ENCODE data around the gene MED29. TPM values are rescaled to one million over a fixed set of nuclear protein-coding genes. Genes with fewer than 3 reads are reported as not detected.

The MED29 gene
- total RNA-seq, 2 experiments from 2014 or later, result 28.3 to 31.3 TPM

DNA sequence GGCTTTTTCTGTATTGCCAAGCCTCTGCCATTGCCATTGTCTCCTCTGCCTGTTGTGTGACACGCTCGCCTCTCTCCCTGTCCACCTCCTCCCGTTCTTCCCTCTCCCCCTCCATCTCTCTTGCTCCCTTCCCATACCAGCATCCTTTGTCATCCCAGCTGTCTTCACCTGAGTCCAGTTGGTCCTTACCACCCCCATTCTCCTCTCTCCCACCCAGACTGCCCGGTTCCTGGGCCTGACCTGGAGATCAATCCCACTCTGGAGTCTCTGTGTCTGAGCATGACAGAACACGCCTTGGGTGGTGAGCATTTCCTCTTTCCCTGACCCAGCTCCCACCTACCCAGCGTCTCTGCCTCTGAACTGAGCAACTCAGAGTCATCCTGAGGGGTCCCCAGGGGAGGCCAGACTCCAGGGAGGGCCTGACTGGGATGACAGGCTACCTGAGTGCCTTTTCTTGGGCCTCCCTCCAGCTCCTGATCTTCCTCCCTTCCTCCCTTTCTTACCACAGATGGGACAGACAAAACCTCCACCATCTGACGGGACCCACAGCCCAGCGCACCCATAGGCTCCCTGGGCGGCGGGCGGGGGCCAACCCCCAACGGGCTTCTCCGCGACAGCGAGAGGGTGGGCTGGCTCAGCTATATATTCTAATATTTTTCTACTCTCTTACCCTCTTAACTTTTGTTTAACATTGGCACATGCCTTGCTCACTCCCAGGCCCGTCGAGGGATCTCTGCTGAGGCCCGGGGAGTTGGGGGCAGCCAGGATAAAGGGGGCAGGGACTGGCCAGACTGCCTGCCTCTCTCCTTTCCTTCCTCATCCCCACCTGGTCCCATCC is 8.0 kb upstream of the MED29 start:
- POLR2A ChIA-PET, result no interaction called here
- Histone ChIP-seq H3K9me3 (ENCODE audit: low read length) (no peaks in the 10 kb centered on the region), H3K27ac (ENCODE audit: low read depth, low read length, poor library complexity, severe bottlenecking) (no peak overlapping the region), H4K20me1 (ENCODE audit: insufficient read depth, low read length) (0 out of 2 replicates have a peak, but pooled peaks cover 3% of the 10 kb centered on the region), H3K4me3 (ENCODE audit: low read depth, low read length, poor library complexity, severe bottlenecking) (no peak overlapping the region), H3K4me1 (ENCODE audit: insufficient read depth, low read length, poor library complexity, severe bottlenecking) (no peaks in the 10 kb centered on the region), H3K4me2 (ENCODE audit: low read length) (no peak overlapping the region), H3K9me2 (ENCODE audit: insufficient read depth, low read length) (no peaks in the 10 kb centered on the region), H2AFZ (ENCODE audit: low read length) (no peak overlapping the region), H3K79me2 (ENCODE audit: insufficient read depth, low read depth, low read length) (no peaks in the 10 kb centered on the region), H3K36me3 (ENCODE audit: insufficient read depth, low read length) (peaks cover 88% of the 10 kb centered on the region)
- DNase-seq (ENCODE audit: low spot score), result no peak
- CTCF ChIA-PET (ENCODE audit: unreplicated experiment), result no interaction called here
- no peak for TF ChIP-seq EZH2phosphoT487 (IDR thresholded peaks at IDR 0.05; ENCODE audit: borderline replicate concordance, low read depth, low read length)
- TF ChIP-seq, protein P1, sequence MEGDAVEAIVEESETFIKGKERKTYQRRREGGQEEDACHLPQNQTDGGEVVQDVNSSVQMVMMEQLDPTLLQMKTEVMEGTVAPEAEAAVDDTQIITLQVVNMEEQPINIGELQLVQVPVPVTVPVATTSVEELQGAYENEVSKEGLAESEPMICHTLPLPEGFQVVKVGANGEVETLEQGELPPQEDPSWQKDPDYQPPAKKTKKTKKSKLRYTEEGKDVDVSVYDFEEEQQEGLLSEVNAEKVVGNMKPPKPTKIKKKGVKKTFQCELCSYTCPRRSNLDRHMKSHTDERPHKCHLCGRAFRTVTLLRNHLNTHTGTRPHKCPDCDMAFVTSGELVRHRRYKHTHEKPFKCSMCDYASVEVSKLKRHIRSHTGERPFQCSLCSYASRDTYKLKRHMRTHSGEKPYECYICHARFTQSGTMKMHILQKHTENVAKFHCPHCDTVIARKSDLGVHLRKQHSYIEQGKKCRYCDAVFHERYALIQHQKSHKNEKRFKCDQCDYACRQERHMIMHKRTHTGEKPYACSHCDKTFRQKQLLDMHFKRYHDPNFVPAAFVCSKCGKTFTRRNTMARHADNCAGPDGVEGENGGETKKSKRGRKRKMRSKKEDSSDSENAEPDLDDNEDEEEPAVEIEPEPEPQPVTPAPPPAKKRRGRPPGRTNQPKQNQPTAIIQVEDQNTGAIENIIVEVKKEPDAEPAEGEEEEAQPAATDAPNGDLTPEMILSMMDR (conservative IDR thresholded peaks at IDR 0.05; ENCODE audit: low read length), result no peak
- no TSS peak for BruUV-seq (replicated peaks)
- intact Hi-C loops (cut with micrococcal nuclease; ENCODE audit: unreplicated experiment), result no loop called here

GRCh38 chr19:39384839-39385568 is 6.2 kb upstream of the MED29 start:
- H3K79me2 ChIP-seq (ENCODE audit: insufficient read depth, low read depth, low read length), result peaks cover 4% of the 10 kb centered on the region; the same call in 1 of the 2 replicates
- H2AFZ ChIP-seq (ENCODE audit: low read length), result no peak overlapping the region
- no peak for DNase-seq (ENCODE audit: low spot score)
- intact Hi-C loops (cut with micrococcal nuclease; ENCODE audit: unreplicated experiment), result no loop called here
- no peak overlapping the region for H3K4me3 ChIP-seq (ENCODE audit: low read depth, low read length, poor library complexity, severe bottlenecking)
- H3K4me1 ChIP-seq (ENCODE audit: insufficient read depth, low read length, poor library complexity, severe bottlenecking), result peaks cover 7% of the 10 kb centered on the region
- no peak overlapping the region for H3K4me2 ChIP-seq (ENCODE audit: low read length)
- CTCF ChIA-PET (ENCODE audit: unreplicated experiment), result no interaction called here
- H3K9me2 ChIP-seq (ENCODE audit: insufficient read depth, low read length), result no peaks in the 10 kb centered on the region
- POLR2A ChIA-PET, result no interaction called here
- no peak overlapping the region for H3K27ac ChIP-seq (ENCODE audit: low read depth, low read length, poor library complexity, severe bottlenecking)
- H3K9me3 ChIP-seq (ENCODE audit: low read length), result no peaks in the 10 kb centered on the region
- H4K20me1 ChIP-seq (ENCODE audit: insufficient read depth, low read length), result 0 out of 2 replicates have a peak, but pooled peaks cover 3% of the 10 kb centered on the region
- TF ChIP-seq EZH2phosphoT487 (IDR thresholded peaks at IDR 0.05; ENCODE audit: borderline replicate concordance, low read depth, low read length), result no peak
- TF ChIP-seq, protein P1 (conservative IDR thresholded peaks at IDR 0.05; ENCODE audit: low read length), result no peak
- no TSS peak for BruUV-seq (replicated peaks)
- H3K36me3 ChIP-seq (ENCODE audit: insufficient read depth, low read length), result peaks cover 87% of the 10 kb centered on the region
